Measurements from ENCODE around the gene SF3A1. TPM values are rescaled to one million over a fixed set of nuclear protein-coding genes. Genes with fewer than 3 reads are reported as not detected.
"Not testable (repeated sequence)": the region's sequence is repeated elsewhere in the genome, so short reads cannot be mapped to it uniquely, and the experiment has no call there.

SF3A1 gene
- total and polyA plus RNA-seq, 2 donors = 27.5 to 53.6 TPM

GRCh38 chr22:30351226-30351625 lies 5.5 kb downstream of the SF3A1 start:
- peaks cover 5% of the 10 kb centered on the region for H3K4me1 ChIP-seq (ENCODE audit: insufficient read depth)
- DNase-seq (ENCODE audit: extremely low spot score) = no peak
- 82% methylated on average over 3 of the region's 3 CpGs for WGBS
- no peak overlapping the region for H3K4me3 ChIP-seq (ENCODE audit: low read depth, low read length)
- H3K36me3 ChIP-seq (ENCODE audit: insufficient read depth) = peaks cover 8% of the 10 kb centered on the region
- H3K27ac ChIP-seq (ENCODE audit: low read depth) = no peak overlapping the region

- no peak for DNase-seq (ENCODE audit: extremely low spot score)
- H3K27ac ChIP-seq (ENCODE audit: low read depth) = no peak overlapping the region
- H3K36me3 ChIP-seq (ENCODE audit: insufficient read depth) = peaks cover 12% of the 10 kb centered on the region
- WGBS = 70% methylated on average over 4 of the region's 4 CpGs
- H3K4me1 ChIP-seq (ENCODE audit: insufficient read depth) = no peaks in the 10 kb centered on the region
- H3K4me3 ChIP-seq (ENCODE audit: low read depth, low read length) = no peak overlapping the region
Measured at GRCh38 chr22:30348809-30349208, 7.9 kb downstream of the SF3A1 start.

DNA sequence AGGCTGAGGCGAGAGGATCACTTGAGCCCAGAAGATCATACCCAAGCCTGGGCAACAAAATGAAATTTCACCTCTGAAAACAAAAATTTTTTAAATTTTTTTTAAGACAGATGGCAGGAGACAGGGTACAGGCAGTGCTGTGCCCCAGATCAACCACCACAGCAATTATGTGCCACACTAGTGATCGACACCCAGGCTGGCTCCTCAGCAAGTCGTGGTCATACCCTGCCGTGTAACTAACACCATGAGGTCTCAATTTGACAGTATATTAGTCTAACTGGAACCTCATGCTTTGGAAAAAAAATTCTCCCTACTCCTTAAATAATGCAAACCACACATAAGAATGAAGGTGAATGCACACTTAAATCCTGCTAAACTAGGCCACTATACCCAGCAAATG lies 8.3 kb downstream of the SF3A1 start:
- Histone ChIP-seq H3K27ac (ENCODE audit: low read depth) (no peak overlapping the region), H3K4me1 (ENCODE audit: insufficient read depth) (no peaks in the 10 kb centered on the region), H3K36me3 (ENCODE audit: insufficient read depth) (peaks cover 12% of the 10 kb centered on the region), H3K4me3 (ENCODE audit: low read depth, low read length) (no peak overlapping the region)
- 81% methylated on average over 4 of the region's 4 CpGs for WGBS
- no peak for DNase-seq (ENCODE audit: extremely low spot score)

DNA sequence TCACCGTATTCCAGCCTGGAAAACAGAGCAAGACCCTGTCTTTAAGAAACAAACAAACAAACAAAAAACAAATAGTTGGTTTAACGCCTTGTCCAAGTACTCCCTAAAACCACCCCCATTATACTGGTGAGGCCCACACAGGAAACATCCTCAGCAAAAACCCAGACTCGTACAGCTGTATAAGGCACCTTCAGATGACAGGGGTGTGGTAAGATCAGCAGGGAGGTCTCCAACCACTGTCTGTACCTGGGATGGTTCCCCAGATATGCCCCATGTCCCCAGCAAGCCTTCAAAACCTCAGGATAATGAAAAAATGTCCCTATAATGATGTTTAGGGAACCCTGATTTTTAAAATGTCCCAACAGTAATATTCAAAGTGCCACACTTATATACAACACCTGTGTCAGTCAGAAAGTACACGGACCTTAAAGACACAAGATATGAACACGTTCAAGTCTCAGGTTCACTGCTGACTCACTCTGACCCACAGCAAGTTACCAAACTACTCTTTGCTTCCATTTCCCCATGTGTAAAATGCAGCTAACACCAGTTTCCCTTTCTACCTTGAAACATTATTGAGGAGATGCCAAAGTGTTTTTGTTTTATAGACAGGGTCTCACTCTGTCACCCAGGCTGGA lies 9.3 kb downstream of the SF3A1 start:
- H3K36me3 ChIP-seq (ENCODE audit: insufficient read depth) = peaks cover 9% of the 10 kb centered on the region
- DNase-seq (ENCODE audit: extremely low spot score) = no peak
- 70% methylated on average over 5 of the region's 5 CpGs for WGBS
- no peak overlapping the region for H3K27ac ChIP-seq (ENCODE audit: low read depth)
- H3K4me1 ChIP-seq (ENCODE audit: insufficient read depth) = no peaks in the 10 kb centered on the region
- no peak overlapping the region for H3K4me3 ChIP-seq (ENCODE audit: low read depth, low read length)

- peaks cover 4% of the 10 kb centered on the region for H3K36me3 ChIP-seq (ENCODE audit: insufficient read depth)
Measured at GRCh38 chr22:30344447-30345200, 12.1 kb downstream of the SF3A1 start.

GRCh38 chr22:30340911-30341685 lies 15.6 kb downstream of the SF3A1 start:
- Histone ChIP-seq H3K27ac (ENCODE audit: low read depth) (no peak overlapping the region), H3K36me3 (ENCODE audit: insufficient read depth) (peaks cover 18% of the 10 kb centered on the region), H3K4me3 (ENCODE audit: low read depth, low read length) (no peak overlapping the region), H3K4me1 (ENCODE audit: insufficient read depth) (no peaks in the 10 kb centered on the region)
- 81% methylated on average over 16 of the region's 16 CpGs for WGBS
- no peak for DNase-seq (ENCODE audit: extremely low spot score)

More at GRCh38 chr22:30344447-30345200, 12.1 kb downstream of the SF3A1 start:
- Histone ChIP-seq H3K27ac (ENCODE audit: low read depth) (no peak overlapping the region), H3K4me3 (ENCODE audit: low read depth, low read length) (no peak overlapping the region), H3K4me1 (ENCODE audit: insufficient read depth) (no peaks in the 10 kb centered on the region)
- WGBS = 93% methylated on average over 13 of the region's 13 CpGs
- no peak for DNase-seq (ENCODE audit: extremely low spot score)

- no peak for DNase-seq (ENCODE audit: extremely low spot score)
- Histone ChIP-seq H3K36me3 (ENCODE audit: insufficient read depth) (peaks cover 18% of the 10 kb centered on the region), H3K4me1 (ENCODE audit: insufficient read depth) (no peaks in the 10 kb centered on the region), H3K4me3 (ENCODE audit: low read depth, low read length) (no peak overlapping the region), H3K27ac (ENCODE audit: low read depth) (no peak overlapping the region)
- 94% methylated on average over 7 of the region's 7 CpGs for WGBS
Measured at GRCh38 chr22:30338802-30339201, 17.9 kb downstream of the SF3A1 start.

DNA sequence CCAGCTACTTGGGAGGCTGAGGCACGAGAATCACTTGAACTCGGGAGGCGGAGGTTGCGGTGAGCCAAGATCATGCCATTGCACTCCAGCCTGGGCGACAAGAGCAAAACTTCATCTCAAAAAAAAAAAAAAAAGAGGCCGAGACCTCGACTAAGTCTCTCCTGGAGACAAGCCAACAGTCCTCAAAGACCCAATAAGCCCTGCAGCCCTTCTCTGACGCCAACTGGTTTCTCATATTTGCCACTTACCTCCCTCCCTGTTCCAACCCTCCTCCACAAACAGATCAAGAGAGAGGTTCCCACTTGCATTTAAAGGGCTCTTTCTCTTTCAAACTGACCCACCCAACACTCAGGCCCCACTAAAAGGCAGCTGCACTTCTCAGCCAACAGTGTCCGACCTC lies 18.4 kb downstream of the SF3A1 start:
- not testable (repeated sequence) for H3K4me1 ChIP-seq (ENCODE audit: insufficient read depth); H3K27ac ChIP-seq (ENCODE audit: low read depth); DNase-seq (ENCODE audit: extremely low spot score); H3K4me3 ChIP-seq (ENCODE audit: low read depth, low read length)
- H3K36me3 ChIP-seq (ENCODE audit: insufficient read depth) = peaks cover 18% of the 10 kb centered on the region
- WGBS = 77% methylated on average over 9 of the region's 9 CpGs

GRCh38 chr22:30337461-30337778 lies 19.3 kb downstream of the SF3A1 start:
- H3K36me3 ChIP-seq (ENCODE audit: insufficient read depth) = peaks cover 18% of the 10 kb centered on the region
- H3K27ac ChIP-seq (ENCODE audit: low read depth) = no peak overlapping the region
- no peak for DNase-seq (ENCODE audit: extremely low spot score)
- no peaks in the 10 kb centered on the region for H3K4me1 ChIP-seq (ENCODE audit: insufficient read depth)
- WGBS = 93% methylated on average over 8 of the region's 8 CpGs
- no peak overlapping the region for H3K4me3 ChIP-seq (ENCODE audit: low read depth, low read length)

- H3K4me3 ChIP-seq (ENCODE audit: low read depth, low read length) = no peak overlapping the region
- 96% methylated on average over 4 of the region's 4 CpGs for WGBS
- DNase-seq (ENCODE audit: extremely low spot score) = no peak
- no peak overlapping the region for H3K27ac ChIP-seq (ENCODE audit: low read depth)
- peaks cover 18% of the 10 kb centered on the region for H3K36me3 ChIP-seq (ENCODE audit: insufficient read depth)
- H3K4me1 ChIP-seq (ENCODE audit: insufficient read depth) = no peaks in the 10 kb centered on the region
Measured at GRCh38 chr22:30336752-30337460, 19.8 kb downstream of the SF3A1 start.

GRCh38 chr22:30335236-30335635 lies 21.5 kb downstream of the SF3A1 start:
- peaks cover 18% of the 10 kb centered on the region for H3K36me3 ChIP-seq (ENCODE audit: insufficient read depth)
- 96% methylated on average over 1 of the region's 1 CpG for WGBS
- no peak overlapping the region for H3K4me3 ChIP-seq (ENCODE audit: low read depth, low read length)
- no peaks in the 10 kb centered on the region for H3K4me1 ChIP-seq (ENCODE audit: insufficient read depth)
- DNase-seq (ENCODE audit: extremely low spot score) = no peak
- no peak overlapping the region for H3K27ac ChIP-seq (ENCODE audit: low read depth)

DNA sequence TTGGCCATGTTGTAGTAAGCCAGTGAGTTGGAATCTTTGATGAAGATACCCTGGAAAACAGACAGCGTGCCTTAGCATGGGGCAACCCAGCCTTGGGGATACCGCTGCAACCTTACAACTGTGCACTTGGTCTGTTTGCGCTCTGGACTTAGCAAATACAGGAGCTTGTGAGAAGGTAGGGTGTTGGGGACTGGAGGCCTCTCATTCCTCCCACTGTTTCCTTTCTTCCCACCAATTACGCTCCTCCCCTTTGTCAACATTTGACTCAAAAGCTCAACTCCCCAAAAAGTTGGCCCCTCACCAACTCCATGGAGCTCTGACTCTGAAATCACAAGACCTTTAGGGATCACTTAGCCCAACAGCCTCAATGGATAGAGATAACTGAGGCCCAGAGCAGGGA lies 22.0 kb downstream of the SF3A1 start:
- Histone ChIP-seq H3K36me3 (ENCODE audit: insufficient read depth) (peaks cover 18% of the 10 kb centered on the region), H3K4me3 (ENCODE audit: low read depth, low read length) (no peak overlapping the region), H3K4me1 (ENCODE audit: insufficient read depth) (no peaks in the 10 kb centered on the region), H3K27ac (ENCODE audit: low read depth) (no peak overlapping the region)
- DNase-seq (ENCODE audit: extremely low spot score) = no peak
- 95% methylated on average over 4 of the region's 4 CpGs for WGBS

- H3K4me3 ChIP-seq (ENCODE audit: low read depth, low read length) = no peak overlapping the region
- peaks cover 16% of the 10 kb centered on the region for H3K36me3 ChIP-seq (ENCODE audit: insufficient read depth)
- no peak overlapping the region for H3K27ac ChIP-seq (ENCODE audit: low read depth)
- no peaks in the 10 kb centered on the region for H3K4me1 ChIP-seq (ENCODE audit: insufficient read depth)
- DNase-seq (ENCODE audit: extremely low spot score) = no peak
- WGBS = 85% methylated on average over 3 of the region's 3 CpGs
Measured at GRCh38 chr22:30333707-30334087, 23.0 kb downstream of the SF3A1 start.

All from urinary bladder (tissue), 4 donors.